Smooth muscle cell (in vitro differentiated cells): Measurements from ENCODE around the gene NPPA. TPM values are rescaled to one million over a fixed set of nuclear protein-coding genes. Genes with fewer than 3 reads are reported as not detected.

Source experiments
- DNase-seq: peaks from one replicate; lab custom pipeline; 2025; ENCODE audit not compliant: unreplicated experiment; lab: John Stamatoyannopoulos, UW
- H2AFZ ChIP-seq: fragments of 200-600 bp; sonication (generic); 2 replicates; pipeline ENCODE4 v1.6.0; 2016; ENCODE audit warnings: antibody characterized with exemption, low read depth, mild to moderate bottlenecking
- H3F3A ChIP-seq: fragments of 200-600 bp; sonication (generic); 2 replicates; pipeline ENCODE4 v1.6.0; 2017; ENCODE audit warnings: antibody characterized with exemption, low read depth
- H3K27ac ChIP-seq: fragments of 200-600 bp; sonication (generic); 2 replicates; pipeline ENCODE4 v1.5.1; 2016; ENCODE audit warnings: low read depth, mild to moderate bottlenecking
- H3K27me3 ChIP-seq: fragments of 200-600 bp; sonication (generic); 2 replicates; pipeline ENCODE4 v1.6.1; 2016; ENCODE audit warnings: low read depth, mild to moderate bottlenecking
- H3K36me3 ChIP-seq: fragments of 200-600 bp; sonication (generic); 2 replicates; pipeline ENCODE4 v1.5.1; 2016; ENCODE audit warnings: low read depth
- H3K4me1 ChIP-seq: fragments of 200-600 bp; sonication (generic); 2 replicates; pipeline ENCODE4 v1.5.1; 2016; ENCODE audit warnings: low read depth
- H3K4me2 ChIP-seq: fragments of 200-600 bp; sonication (generic); 2 replicates; pipeline ENCODE4 v1.6.0; 2016; ENCODE audit warnings: mild to moderate bottlenecking
- H3K4me3 ChIP-seq: fragments of 200-600 bp; sonication (generic); 2 replicates; pipeline ENCODE4 v1.5.1; 2016; ENCODE audit warnings: mild to moderate bottlenecking
- H3K79me2 ChIP-seq: fragments of 200-600 bp; sonication (generic); 2 replicates; pipeline ENCODE4 v1.6.0; 2016; ENCODE audit warnings: low read depth, mild to moderate bottlenecking
- H3K9ac ChIP-seq: fragments of 200-600 bp; sonication (generic); 2 replicates; pipeline ENCODE4 v1.6.0; 2016; ENCODE audit warnings: low read depth
- H3K9me3 ChIP-seq: fragments of 200-600 bp; sonication (generic); replicated peaks from 2 replicates; pipeline ENCODE4 v1.5.1; 2016; ENCODE audit warnings: low read depth
- H4K20me1 ChIP-seq: fragments of 200-600 bp; sonication (generic); 2 replicates; pipeline ENCODE4 v1.6.0; 2016; ENCODE audit warnings: low read depth
- CTCF ChIP-seq: fragments of 200-600 bp; sonication (generic); IDR thresholded peaks from 2 replicates; pipeline ENCODE4 v1.5.1; 2017; ENCODE audit warnings: borderline replicate concordance, mild to moderate bottlenecking, antibody characterized with exemption; ENCODE audit not compliant: insufficient read depth, poor library complexity, severe bottlenecking
- WGBS: methylation state at CpG from one replicate; pipeline ENCODE4 v1.1.7; 2016; ENCODE audit warnings: low lambda C conversion rate; 5-methylcytosine and 5-hydroxymethylcytosine counted together
- polyA plus RNA-seq: library from polyadenylated mRNA; unstranded; fragments of >200 nt; fragmentation: Nextera tagmentation; extraction: Ambion mirVana; gene quantifications from 2 replicates; pipeline ENCODE4 v1.2.1, GENCODE V29; 2016
- total RNA-seq: library from RNA; depleted of rRNA; stranded (reverse); fragments of >200 nt; gene quantifications from 2 replicates; pipeline ENCODE4 v1.2.3, GENCODE V29; 2014

Gene NPPA
- total and polyA plus RNA-seq, 2 experiments from 2014 or later, result 0.48 TPM; not detected in 1

DNA sequence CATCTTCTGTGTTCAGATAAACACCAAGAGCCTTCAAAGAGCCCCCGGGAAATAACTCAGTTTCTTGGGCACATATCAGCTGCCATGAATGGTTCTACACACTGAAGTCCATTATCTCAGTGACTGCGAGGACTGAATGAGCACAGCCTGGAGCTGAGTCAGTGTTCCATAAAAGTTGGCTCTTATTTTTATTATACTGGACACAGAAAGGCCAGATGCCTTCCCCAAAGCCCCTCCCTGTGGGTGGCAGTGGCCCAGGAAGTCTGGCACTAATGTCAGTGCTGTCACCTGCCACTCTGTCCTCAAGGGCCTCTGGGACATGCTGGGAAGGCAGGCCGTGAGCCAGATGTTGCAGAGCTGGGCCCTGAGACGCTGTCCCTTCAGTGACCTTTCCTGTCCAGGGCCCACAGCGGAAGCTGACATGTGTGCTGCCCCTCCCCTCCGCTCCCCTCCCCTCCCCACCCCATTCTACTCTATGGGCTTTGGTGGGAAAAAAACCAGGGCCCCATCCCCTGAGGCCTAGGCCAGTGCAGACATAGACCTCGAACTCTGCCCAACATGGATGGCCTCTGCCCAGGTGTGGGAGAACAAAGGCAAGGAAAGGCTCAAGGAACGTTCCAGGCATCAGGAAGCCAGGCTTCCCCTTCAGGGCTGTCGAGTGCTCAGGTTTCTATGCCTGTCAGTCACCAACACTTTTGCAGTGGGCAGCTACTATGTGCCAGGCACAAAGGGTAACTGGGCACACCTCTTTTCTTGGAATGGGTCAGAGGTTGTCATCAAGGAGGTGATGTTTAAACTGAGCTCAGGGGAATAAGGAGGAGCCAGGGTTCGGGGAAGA, 33.5 kb upstream of the NPPA start:
- no peaks in the 10 kb centered on the region for H3K36me3 ChIP-seq
- H3K27me3 ChIP-seq, result no peaks in the 10 kb centered on the region
- no peak for DNase-seq
- H2AFZ ChIP-seq, result no peak overlapping the region
- no peaks in the 10 kb centered on the region for H3K9me3 ChIP-seq
- H3K9ac ChIP-seq, result no peak overlapping the region
- no peaks in the 10 kb centered on the region for H3F3A ChIP-seq
- no peaks in the 10 kb centered on the region for H3K4me1 ChIP-seq
- WGBS, result 65% methylated on average over 10 of the region's 10 CpGs
- no peak overlapping the region for H3K4me2 ChIP-seq
- no peaks in the 10 kb centered on the region for H3K79me2 ChIP-seq
- H3K4me3 ChIP-seq, result no peak overlapping the region
- H4K20me1 ChIP-seq, result no peaks in the 10 kb centered on the region
- TF ChIP-seq CTCF, result no peak
- H3K27ac ChIP-seq, result no peak overlapping the region

DNA sequence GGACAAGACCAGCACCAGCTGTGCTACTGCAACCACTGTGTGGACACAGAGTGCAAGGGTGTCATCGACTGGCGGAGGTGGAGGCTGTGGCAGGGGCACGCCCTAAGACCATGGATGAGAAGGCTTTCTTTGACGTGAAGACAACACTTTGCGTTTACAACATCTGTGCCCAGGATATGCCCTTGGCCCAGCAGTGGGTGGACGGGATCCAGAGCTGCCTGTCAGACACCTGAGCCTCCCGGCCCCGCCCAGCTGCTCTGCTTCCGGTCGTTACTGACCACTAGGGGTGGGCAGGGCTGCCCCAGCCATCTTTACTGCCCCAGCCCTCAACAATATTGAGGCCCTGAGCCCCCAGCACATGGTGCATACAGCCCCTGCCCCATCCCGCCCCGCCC, 32.6 kb upstream of the NPPA start:
- no peaks in the 10 kb centered on the region for H3K9me3 ChIP-seq
- no peak overlapping the region for H3K9ac ChIP-seq
- H2AFZ ChIP-seq, result no peak overlapping the region
- no peaks in the 10 kb centered on the region for H3K4me1 ChIP-seq
- H3K36me3 ChIP-seq, result no peaks in the 10 kb centered on the region
- H4K20me1 ChIP-seq, result no peaks in the 10 kb centered on the region
- no peak overlapping the region for H3K4me2 ChIP-seq
- H3K27ac ChIP-seq, result no peak overlapping the region
- H3K27me3 ChIP-seq, result no peaks in the 10 kb centered on the region
- DNase-seq, result no peak
- H3F3A ChIP-seq, result no peaks in the 10 kb centered on the region
- no peak overlapping the region for H3K4me3 ChIP-seq
- no peak for TF ChIP-seq CTCF
- no peaks in the 10 kb centered on the region for H3K79me2 ChIP-seq
- 85% methylated on average over 12 of the region's 12 CpGs for WGBS

GRCh38 chr1:11879311-11880180, 32.0 kb upstream of the NPPA start:
- Histone ChIP-seq H3K36me3 (no peaks in the 10 kb centered on the region), H3K4me3 (no peak overlapping the region), H3K9me3 (no peaks in the 10 kb centered on the region), H3F3A (no peaks in the 10 kb centered on the region), H3K9ac (no peak overlapping the region), H4K20me1 (no peaks in the 10 kb centered on the region), H3K4me1 (no peaks in the 10 kb centered on the region), H3K79me2 (no peaks in the 10 kb centered on the region), H3K4me2 (no peak overlapping the region), H2AFZ (no peak overlapping the region), H3K27me3 (no peaks in the 10 kb centered on the region), H3K27ac (no peak overlapping the region)
- 91% methylated on average over 28 of the region's 28 CpGs for WGBS
- no peak for DNase-seq
- no peak for TF ChIP-seq CTCF
